ENCODE data around the gene UPF3A.
A peak's percentile ranks its signal among the peaks of the same experiment; 100 is the strongest.

UPF3A gene

GRCh38 chr13:114234645-114235421, 46.6 kb upstream of the UPF3A start, which contains the start of gene CDC16 (continued):
- TF ChIP-seq ZNF645 (tag by site-specific recombination; IDR thresholded peaks at IDR 0.05) (no peak), ZNF433 (tag by site-specific recombination; IDR thresholded peaks at IDR 0.05; ENCODE audit: low read depth) (no peak), EGR2 (tag by site-specific recombination; IDR thresholded peaks at IDR 0.05; ENCODE audit: low read depth) (0 out of 2 replicates have a peak, but pooled peaks have one; percentile 17), ZNF341 (tag by site-specific recombination; IDR thresholded peaks at IDR 0.05; ENCODE audit: low read depth) (peak; percentile 25; the same call in 1 of the 2 replicates), INSM2 (tag by site-specific recombination; IDR thresholded peaks at IDR 0.05) (0 out of 2 replicates have a peak, but pooled peaks have one; percentile 18), ZBTB11 (tag by site-specific recombination; conservative IDR thresholded peaks at IDR 0.05; ENCODE audit: low read depth) (peak; percentile 98), ZSCAN30 (tag by site-specific recombination; IDR thresholded peaks at IDR 0.05) (peak; percentile 83), ZSCAN23 (tag by site-specific recombination; IDR thresholded peaks at IDR 0.05) (0 out of 2 replicates have a peak, but pooled peaks have one; percentile 19), ZNF350 (tag by site-specific recombination; IDR thresholded peaks at IDR 0.05) (no peak), ZIC2 (tag by site-specific recombination; IDR thresholded peaks at IDR 0.05) (peak; percentile 5; the same call in 1 of the 2 replicates), ZNF146 (tag by site-specific recombination; IDR thresholded peaks at IDR 0.05) (no peak), ZNF670 (tag by site-specific recombination; IDR thresholded peaks at IDR 0.05; ENCODE audit: low read depth) (no peak), ZNF404 (tag by site-specific recombination; IDR thresholded peaks at IDR 0.05) (no peak), ZNF221 (tag by site-specific recombination; IDR thresholded peaks at IDR 0.05; ENCODE audit: borderline replicate concordance) (no peak), ZNF248 (tag by site-specific recombination; IDR thresholded peaks at IDR 0.05) (no peak), ZNF600 (tag by site-specific recombination; IDR thresholded peaks at IDR 0.05) (peak; percentile 84; the same call in 1 of the 2 replicates), SP7 (tag by site-specific recombination; IDR thresholded peaks at IDR 0.05) (peak; percentile 68), PBX3 (CRISPR knock-in tag; IDR thresholded peaks at IDR 0.05) (0 out of 2 replicates have a peak, but pooled peaks have one; percentile 58), PRDM1 (tag by site-specific recombination; IDR thresholded peaks at IDR 0.05) (no peak), ZNF777 (tag by site-specific recombination; IDR thresholded peaks at IDR 0.05; ENCODE audit: borderline replicate concordance) (no peak), GFI1B (tag by site-specific recombination; IDR thresholded peaks at IDR 0.05) (no peak), SCRT1 (tag by site-specific recombination; IDR thresholded peaks at IDR 0.05; ENCODE audit: borderline replicate concordance) (no peak), ZNF292 (tag by site-specific recombination; IDR thresholded peaks at IDR 0.05; ENCODE audit: borderline replicate concordance, low read depth) (no peak), ZNF394 (tag by site-specific recombination; IDR thresholded peaks at IDR 0.05; ENCODE audit: borderline replicate concordance) (peak; percentile 56; the same call in 1 of the 2 replicates), ZNF426 (tag by site-specific recombination; IDR thresholded peaks at IDR 0.05) (no peak), TSHZ1 (tag by site-specific recombination; IDR thresholded peaks at IDR 0.05; ENCODE audit: borderline replicate concordance) (0 out of 2 replicates have a peak, but pooled peaks have one; percentile 43), ZNF501 (tag by site-specific recombination; IDR thresholded peaks at IDR 0.05) (peak; percentile 81), HOXA7 (CRISPR knock-in tag; IDR thresholded peaks at IDR 0.05; ENCODE audit: borderline replicate concordance) (no peak), ZNF48 (tag by site-specific recombination; IDR thresholded peaks at IDR 0.05) (no peak)
